H9 (cell line): ENCODE results near the gene ENOX1. TPM values are rescaled to one million over a fixed set of nuclear protein-coding genes. Genes with fewer than 3 reads are reported as not detected.

Experiments used
- DNase-seq: peaks from one replicate; pipeline ENCODE4 v3.0.0-alpha.2; 2017
- H2AFZ ChIP-seq: one replicate; pipeline ENCODE4 v1.6.1; 2013; ENCODE audit warnings: mild to moderate bottlenecking, low read length, control low read depth, moderate library complexity
- H2AK5ac ChIP-seq: 2 replicates; pipeline ENCODE4 v1.6.1; 2013; ENCODE audit warnings: low read length, control low read depth, mixed read lengths; ENCODE audit not compliant: insufficient read length
- H2BK120ac ChIP-seq: one replicate; pipeline ENCODE4 v1.6.1; 2013; ENCODE audit warnings: low read depth, mild to moderate bottlenecking, low read length, control low read depth, inconsistent platforms; ENCODE audit not compliant: poor library complexity, severe bottlenecking
- H2BK12ac ChIP-seq: 2 replicates; pipeline ENCODE4 v1.6.1; 2013; ENCODE audit warnings: low read length, control low read depth, mixed read lengths, low read depth; ENCODE audit not compliant: insufficient read length
- H2BK15ac ChIP-seq: 2 replicates; pipeline ENCODE4 v1.6.1; 2013; ENCODE audit warnings: low read depth, low read length, control low read depth
- H2BK20ac ChIP-seq: one replicate; pipeline ENCODE4 v1.6.1; 2013; ENCODE audit warnings: low read depth, mild to moderate bottlenecking, low read length, control low read depth, inconsistent platforms; ENCODE audit not compliant: poor library complexity, severe bottlenecking
- H2BK5ac ChIP-seq: 2 replicates; pipeline ENCODE4 v1.6.1; 2013; ENCODE audit warnings: low read length, control low read depth, mixed read lengths; ENCODE audit not compliant: insufficient read length
- H3K14ac ChIP-seq: 2 replicates; pipeline ENCODE4 v1.6.1; 2013; ENCODE audit warnings: low read length, control low read depth; ENCODE audit not compliant: insufficient read depth
- H3K18ac ChIP-seq: 2 replicates; pipeline ENCODE4 v1.6.1; 2013; ENCODE audit warnings: low read depth, mild to moderate bottlenecking, mixed read lengths, low read length, control low read depth; ENCODE audit not compliant: insufficient read length
- H3K23ac ChIP-seq: 2 replicates; pipeline ENCODE4 v1.6.1; 2013; ENCODE audit warnings: low read length, control low read depth, mixed read lengths, low read depth; ENCODE audit not compliant: insufficient read length
- H3K23me2 ChIP-seq: 2 replicates; pipeline ENCODE4 v1.6.1; 2013; ENCODE audit warnings: low read depth, mild to moderate bottlenecking, mixed read lengths, low read length, control low read depth; ENCODE audit not compliant: insufficient read length, poor library complexity, severe bottlenecking
- H3K27ac ChIP-seq: 2 replicates; pipeline ENCODE4 v1.5.1; 2013; ENCODE audit warnings: low read length, control low read depth, mixed read lengths, low read depth; ENCODE audit not compliant: insufficient read length
- H3K27me3 ChIP-seq: 2 replicates; pipeline ENCODE4 v1.6.1; 2013; ENCODE audit warnings: low read length, control low read depth, inconsistent platforms; ENCODE audit not compliant: insufficient read depth
- H3K4ac ChIP-seq: 2 replicates; pipeline ENCODE4 v1.6.1; 2013; ENCODE audit warnings: low read depth, mild to moderate bottlenecking, control low read depth, inconsistent platforms, low read length, moderate library complexity
- H3K4me1 ChIP-seq: 2 replicates; pipeline ENCODE4 v1.6.1; 2013; ENCODE audit warnings: low read length, control low read depth, inconsistent platforms; ENCODE audit not compliant: insufficient read depth
- H3K4me2 ChIP-seq: 2 replicates; pipeline ENCODE4 v1.6.1; 2013; ENCODE audit warnings: low read length, control low read depth, mixed read lengths; ENCODE audit not compliant: insufficient read length, insufficient read depth
- H3K56ac ChIP-seq: 2 replicates; pipeline ENCODE4 v1.6.1; 2013; ENCODE audit warnings: low read depth, mild to moderate bottlenecking, mixed read lengths, low read length, control low read depth; ENCODE audit not compliant: insufficient read length
- H3K79me1 ChIP-seq: 2 replicates; pipeline ENCODE4 v1.6.1; 2013; ENCODE audit warnings: low read depth, mild to moderate bottlenecking, moderate library complexity, low read length, control low read depth, inconsistent platforms; ENCODE audit not compliant: insufficient read depth, poor library complexity, severe bottlenecking
- H3K79me2 ChIP-seq: 2 replicates; pipeline ENCODE4 v1.6.1; 2013; ENCODE audit warnings: low read length, control low read depth, inconsistent platforms; ENCODE audit not compliant: insufficient read depth
- H3K9ac ChIP-seq: 2 replicates; pipeline ENCODE4 v1.6.1; 2013; ENCODE audit warnings: low read length, control low read depth, mixed read lengths; ENCODE audit not compliant: insufficient read length; ENCODE audit errors: extremely low read depth
- H3K9me3 ChIP-seq: one replicate; pipeline ENCODE4 v1.6.1; 2013; ENCODE audit warnings: low read depth, low read length, inconsistent platforms; ENCODE audit not compliant: control insufficient read depth
- H3T11ph ChIP-seq: one replicate; pipeline ENCODE4 v1.6.1; 2013; ENCODE audit warnings: mild to moderate bottlenecking, low read length, control low read depth, inconsistent platforms
- H4K20me1 ChIP-seq: one replicate; pipeline ENCODE4 v1.6.1; 2013; ENCODE audit not compliant: control insufficient read depth, insufficient read length, insufficient read depth
- H4K5ac ChIP-seq: 2 replicates; pipeline ENCODE4 v1.6.1; 2013; ENCODE audit warnings: low read depth, mild to moderate bottlenecking, mixed read lengths, low read length, control low read depth; ENCODE audit not compliant: insufficient read length
- H4K8ac ChIP-seq: replicated peaks from 2 replicates; pipeline ENCODE4 v1.6.1; 2013; ENCODE audit warnings: low read length, control low read depth, mixed read lengths, low read depth; ENCODE audit not compliant: insufficient read length
- H4K91ac ChIP-seq: 2 replicates; pipeline ENCODE4 v1.6.1; 2013; ENCODE audit warnings: low read depth, mild to moderate bottlenecking, moderate library complexity, mixed read lengths, low read length, control low read depth; ENCODE audit not compliant: insufficient read length
- H3K27ac Mint-ChIP-seq, 3 experiments: 2 replicates in 2 of 3; 3 replicates in 1 of 3; pipeline ENCODE4 v1.8.0; 2020 to 2021; ENCODE audit warnings: mixed read lengths in 3 of 3, mild to moderate bottlenecking in 1 of 3, moderate library complexity in 1 of 3
- H3K27me3 Mint-ChIP-seq: 2 replicates; pipeline ENCODE4 v1.8.0; 2021; ENCODE audit warnings: low read depth, mild to moderate bottlenecking, moderate library complexity, mixed read lengths
- H3K36me3 Mint-ChIP-seq, 3 experiments: 2 replicates in 2 of 3; 3 replicates in 1 of 3; pipeline ENCODE4 v1.8.0; 2020 to 2021; ENCODE audit warnings: low read depth in 3 of 3, mixed read lengths in 3 of 3; ENCODE audit not compliant: insufficient read depth in 1 of 3
- H3K4me1 Mint-ChIP-seq, 2 experiments: 2 replicates each; pipeline ENCODE4 v1.8.0; 2020; ENCODE audit warnings: mixed read lengths in 2 of 2
- H3K4me3 Mint-ChIP-seq, 2 experiments: 2 replicates in 1 of 2; 3 replicates in 1 of 2; pipeline ENCODE4 v1.8.0; 2020 to 2021; ENCODE audit warnings: mild to moderate bottlenecking in 2 of 2, mixed read lengths in 2 of 2, moderate library complexity in 1 of 2
- H3K9me3 Mint-ChIP-seq, 2 experiments: 2 replicates in 1 of 2; 3 replicates in 1 of 2; pipeline ENCODE4 v1.8.0; 2020; ENCODE audit warnings: mild to moderate bottlenecking in 2 of 2, mixed read lengths in 2 of 2, moderate library complexity in 1 of 2
- CTCF ChIP-seq: fragments of 200-600 bp; sonication (generic); conservative IDR thresholded peaks from 3 replicates; pipeline ENCODE4 v1.8.0; 2021; ENCODE audit warnings: antibody characterized with exemption, mild to moderate bottlenecking
- WGBS: extraction: QIAGEN DNeasy Blood & Tissue Kit; methylation state at CpG from one replicate; pipeline ENCODE4 v1.1.7; 2013; ENCODE audit warnings: missing lambda C conversion rate, low lambda C conversion rate, mixed read lengths; ENCODE audit not compliant: insufficient read length; ENCODE audit errors: extremely low coverage; 5-methylcytosine and 5-hydroxymethylcytosine counted together
- total RNA-seq: library from RNA; stranded (reverse); gene quantifications from 2 replicates; pipeline ENCODE4 v1.2.1, GENCODE V29; 2021

ENOX1 gene
- total RNA-seq, 1 experiment from 2014 or later = 0.24 TPM

DNA sequence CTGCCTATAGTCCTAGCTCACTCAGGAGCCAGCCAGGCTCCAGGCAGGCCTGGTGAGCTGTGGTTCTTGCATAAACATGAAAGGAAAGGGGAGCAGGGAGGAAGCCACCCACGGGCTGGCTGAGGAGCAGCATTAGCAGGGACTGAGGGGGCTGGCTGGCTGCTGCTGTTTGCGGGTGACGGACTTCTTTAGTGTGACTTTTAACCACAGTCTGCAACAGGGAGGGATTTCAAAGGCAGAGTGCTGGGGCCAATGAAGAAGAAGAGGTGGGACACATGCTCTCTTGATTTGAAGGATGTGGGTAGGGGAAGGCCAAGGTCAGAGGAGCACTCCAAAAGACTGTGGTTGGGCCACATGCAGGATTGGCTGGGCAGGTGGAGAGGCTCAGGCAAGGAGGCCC, 540.4 kb downstream of the ENOX1 start:
- Histone ChIP-seq H3K14ac (no peak overlapping the region), H2BK20ac (no peak overlapping the region), H4K5ac (no peak overlapping the region), H4K91ac (no peak overlapping the region), H3K9ac (no peak overlapping the region), H2BK15ac (no peak overlapping the region), H3K79me1 (no peaks in the 10 kb centered on the region), H2BK120ac (no peak overlapping the region), H2AK5ac (no peak overlapping the region), H3K4ac (no peak overlapping the region), H4K20me1 (no peaks in the 10 kb centered on the region), H3K4me1 (no peaks in the 10 kb centered on the region), H3K56ac (no peak overlapping the region), H3T11ph (no peak overlapping the region), H2AFZ (no peak overlapping the region), H3K23me2 (no peaks in the 10 kb centered on the region), H2BK5ac (no peak overlapping the region), H2BK12ac (no peak overlapping the region), H3K23ac (no peak overlapping the region), H3K27ac (no peak overlapping the region), H3K79me2 (no peaks in the 10 kb centered on the region), H3K9me3 (no peaks in the 10 kb centered on the region), H4K8ac (no peak overlapping the region), H3K18ac (no peak overlapping the region), H3K4me2 (no peak overlapping the region), H3K27me3 (no peaks in the 10 kb centered on the region)
- no peaks in the 10 kb centered on the region for H3K27me3 Mint-ChIP-seq
- no peak overlapping the region for H3K4me3 Mint-ChIP-seq
- peaks cover 5% of the 10 kb centered on the region in 2 experiments; a peak in 2 of 4 replicates for H3K4me1 Mint-ChIP-seq
- no peak for DNase-seq
- H3K9me3 Mint-ChIP-seq = no peaks in the 10 kb centered on the region; a peak in 1 of 5 replicates
- TF ChIP-seq CTCF = no peak
- no CpG with 5 or more reads among the region's 3 CpGs for WGBS
- no peaks in the 10 kb centered on the region for H3K36me3 Mint-ChIP-seq
- H3K27ac Mint-ChIP-seq = 0 out of 7 replicates have a peak overlapping the region, but pooled peaks of 1 of the 3 experiments have one; percentile 24
